GM18511 (cell line): ENCODE data around the gene ATP11C.
A peak's percentile ranks its signal among the peaks of the same experiment; 100 is the strongest.
"Not testable (repeated sequence)": the region's sequence is repeated elsewhere in the genome, so short reads cannot be mapped to it uniquely, and the experiment has no call there.

Experiments used
- ATAC-seq: cut with Tn5 transposase; IDR thresholded peaks from one replicate; pipeline ENCODE4 v1.9.1; 2021; ENCODE audit warnings: mild to moderate bottlenecking, moderate library complexity; ENCODE audit not compliant: unreplicated experiment

The ATP11C gene

DNA sequence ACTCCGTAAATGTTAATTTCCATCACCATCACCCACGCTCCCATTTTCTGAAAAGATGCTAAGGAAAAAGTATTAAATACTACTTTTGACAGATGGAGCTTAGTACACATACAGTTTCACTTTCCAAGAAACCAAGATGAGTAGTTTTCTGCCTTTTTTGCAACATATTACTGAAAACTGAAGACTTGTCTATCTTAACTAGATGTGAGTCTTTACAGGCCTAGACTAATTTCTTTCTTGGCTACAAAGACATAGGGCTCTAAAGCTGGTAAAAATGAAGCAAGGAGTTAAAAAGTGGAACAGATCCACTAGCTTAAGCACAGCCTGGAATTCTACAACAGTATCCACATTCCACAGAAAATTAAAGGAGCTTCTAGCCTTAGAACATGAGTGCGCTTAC, 68.2 kb downstream of the ATP11C start:
- ATAC-seq = no peak

DNA sequence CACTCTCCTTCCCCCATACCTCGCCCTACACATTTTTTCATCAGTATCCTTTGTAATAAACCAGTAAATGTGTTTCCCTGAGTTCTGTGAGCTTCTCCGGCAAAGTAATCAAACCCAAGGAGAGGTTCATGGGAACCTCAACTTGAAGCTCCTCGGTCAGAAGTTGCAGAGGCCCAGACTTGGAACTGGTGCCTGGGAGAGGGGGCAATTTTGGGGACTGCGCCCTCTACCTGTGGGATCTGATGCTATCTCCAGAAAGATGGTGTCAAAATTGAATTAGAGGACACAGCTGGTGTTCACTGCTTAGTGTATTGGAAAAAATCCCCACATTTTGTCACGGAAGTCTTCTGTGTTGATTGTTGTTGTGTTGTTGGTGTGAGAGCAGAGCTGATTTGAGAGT, 70.6 kb downstream of the ATP11C start:
- no peak for ATAC-seq

DNA sequence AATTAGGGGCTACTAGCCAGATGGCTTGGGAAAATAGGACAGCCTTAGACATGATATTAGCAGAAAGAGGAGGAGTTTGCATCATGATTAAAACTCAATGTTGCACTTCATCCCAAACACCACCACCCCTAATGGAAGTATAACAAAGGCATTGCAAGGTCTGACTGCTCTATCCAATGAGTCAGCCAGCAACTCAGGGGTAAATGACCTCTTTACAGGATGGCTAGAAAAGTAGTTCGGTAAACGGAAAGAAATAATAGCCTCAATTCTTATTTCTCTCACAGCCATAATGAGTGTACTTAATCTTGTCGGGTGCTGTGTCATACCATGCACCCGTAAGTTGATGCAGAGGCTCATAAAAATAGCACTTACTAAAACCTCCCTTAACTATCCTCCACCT, 76.0 kb downstream of the ATP11C start:
- ATAC-seq = not testable (repeated sequence)

DNA sequence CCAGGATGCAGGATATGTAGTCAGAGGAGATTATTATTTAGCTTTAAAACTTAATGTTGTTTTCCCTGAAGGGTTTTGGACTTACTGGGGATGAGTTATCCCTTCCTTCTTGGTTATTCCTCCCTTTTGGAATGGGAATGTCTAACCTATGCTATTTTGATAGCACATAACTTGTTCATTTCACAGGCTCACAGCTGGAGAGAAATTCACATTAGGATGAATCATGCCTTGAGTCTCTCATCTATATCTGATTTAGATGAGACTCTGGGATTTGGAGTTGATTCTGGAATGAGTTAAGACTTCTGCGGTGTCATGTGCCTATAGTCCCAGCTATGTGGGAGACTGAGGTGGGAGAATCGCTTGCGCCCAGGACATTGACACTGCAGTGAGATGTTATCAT, 81.1 kb downstream of the ATP11C start:
- no peak for ATAC-seq

DNA sequence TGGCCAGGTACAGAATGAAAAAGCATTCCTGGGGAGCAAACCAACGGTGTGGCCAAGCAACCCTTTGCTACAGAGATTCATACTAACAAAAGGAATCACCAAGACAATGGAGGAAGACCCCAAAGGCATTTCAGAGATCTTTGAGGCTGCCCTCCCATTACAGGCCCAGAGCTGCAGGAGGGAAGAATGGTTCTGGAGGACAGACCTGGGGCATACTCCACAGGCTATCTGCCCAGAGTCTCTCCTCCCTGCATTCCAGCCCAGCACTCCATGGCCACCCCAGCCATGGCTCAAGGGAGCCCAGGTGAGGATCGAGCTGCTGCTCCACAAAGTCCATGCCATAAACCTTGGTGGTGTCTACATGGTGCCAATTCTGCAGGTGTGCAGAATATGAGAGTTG, 81.9 kb downstream of the ATP11C start:
- ATAC-seq = no peak

DNA sequence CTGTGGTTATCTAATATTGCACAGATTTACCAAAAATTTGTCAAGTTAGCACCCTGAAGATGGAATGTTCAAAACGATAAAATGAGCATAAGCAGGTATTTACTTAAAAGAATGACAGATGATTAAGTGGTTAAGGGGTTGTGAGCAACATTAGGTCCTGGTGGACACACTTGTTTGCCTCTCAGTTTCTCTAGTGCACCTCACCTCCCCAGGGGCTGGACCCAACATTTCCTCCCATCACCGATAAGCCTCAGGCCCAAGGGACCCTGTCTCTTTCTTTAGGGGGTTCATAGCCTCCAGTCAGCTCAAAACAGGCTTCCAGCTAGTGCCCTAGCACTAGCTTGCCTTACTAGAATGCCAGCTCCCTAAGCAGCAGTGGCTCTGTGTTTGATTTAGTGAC, 88.0 kb downstream of the ATP11C start:
- ATAC-seq = peak; percentile 61

DNA sequence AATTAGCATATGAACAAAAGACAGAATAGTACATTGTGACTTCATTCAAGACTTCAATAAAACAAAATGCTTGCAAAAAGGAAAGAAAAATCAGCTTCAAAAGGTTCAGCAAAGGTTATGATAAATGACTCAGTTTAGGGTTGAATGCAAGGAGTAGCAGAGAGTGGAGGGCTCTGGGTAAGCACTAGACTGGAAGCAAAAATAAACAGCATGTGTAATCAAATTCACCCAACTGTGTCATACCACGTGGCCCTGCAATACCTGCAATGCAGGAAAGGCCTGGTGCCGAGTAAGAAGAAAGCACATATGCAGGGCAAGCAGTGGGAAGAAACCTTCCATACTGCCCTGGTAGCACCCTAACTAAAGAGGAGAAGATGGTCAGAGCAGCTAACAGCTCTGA, 88.7 kb downstream of the ATP11C start:
- peak; percentile 83 for ATAC-seq

DNA sequence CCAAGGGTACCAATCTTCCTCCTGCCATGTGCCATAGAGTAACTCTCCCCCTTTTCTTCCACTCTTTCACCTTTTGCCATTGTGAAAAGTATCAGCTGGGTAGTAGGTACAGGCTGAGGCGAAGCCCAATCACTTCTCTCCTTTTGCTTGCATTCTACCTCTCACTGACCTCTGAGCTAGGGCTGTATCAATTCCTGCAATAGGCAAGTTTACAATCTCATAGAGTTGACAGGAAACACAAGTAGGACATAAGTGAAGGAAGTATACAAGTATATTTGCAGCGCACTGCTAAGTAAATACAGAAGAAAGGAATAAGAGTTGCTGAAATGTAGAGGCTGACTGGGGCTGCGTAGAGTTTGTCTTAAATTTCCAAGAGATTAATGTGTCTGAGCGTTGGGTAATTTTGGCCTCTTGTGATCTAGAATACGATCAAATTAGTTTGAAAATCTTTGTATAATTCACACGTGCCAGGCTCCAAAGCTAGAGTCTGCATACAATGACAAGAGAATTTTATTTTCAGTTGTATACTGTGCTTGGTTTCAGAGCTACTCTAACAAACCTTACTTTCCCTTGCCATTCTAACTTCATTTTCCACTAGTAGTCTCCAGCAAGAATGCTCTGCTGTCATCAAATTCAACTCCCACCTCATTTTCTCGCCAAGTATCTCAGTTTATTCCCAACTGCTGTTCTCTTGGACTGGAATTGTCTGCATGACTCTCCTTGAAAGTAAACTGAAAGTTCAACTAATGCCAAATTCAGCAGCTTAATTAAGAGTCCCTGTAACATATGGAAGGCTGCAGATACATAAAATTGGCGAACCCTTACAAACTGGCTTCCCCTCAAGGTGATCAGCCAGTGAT, 90.3 kb downstream of the ATP11C start:
- ATAC-seq = no peak

DNA sequence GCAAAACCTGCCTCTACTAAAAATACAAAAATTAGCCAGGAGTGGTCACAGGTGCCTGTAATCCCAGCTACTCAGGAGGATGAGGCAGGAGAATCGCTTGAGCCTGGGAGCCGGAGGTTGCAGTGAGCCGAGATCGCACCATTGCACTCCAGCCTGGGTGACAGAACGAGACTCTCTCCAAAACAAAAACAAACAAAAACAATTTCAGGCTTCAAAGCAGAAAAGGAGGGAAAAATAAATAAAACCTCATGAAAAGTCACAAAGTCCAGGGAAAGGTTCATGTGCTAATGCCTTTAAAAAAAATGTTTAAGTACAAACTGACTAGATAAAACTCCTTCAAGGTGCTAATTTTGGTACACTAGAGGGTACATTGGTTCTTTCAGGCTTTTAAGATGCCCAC, 96.5 kb downstream of the ATP11C start:
- ATAC-seq = not testable (repeated sequence)

DNA sequence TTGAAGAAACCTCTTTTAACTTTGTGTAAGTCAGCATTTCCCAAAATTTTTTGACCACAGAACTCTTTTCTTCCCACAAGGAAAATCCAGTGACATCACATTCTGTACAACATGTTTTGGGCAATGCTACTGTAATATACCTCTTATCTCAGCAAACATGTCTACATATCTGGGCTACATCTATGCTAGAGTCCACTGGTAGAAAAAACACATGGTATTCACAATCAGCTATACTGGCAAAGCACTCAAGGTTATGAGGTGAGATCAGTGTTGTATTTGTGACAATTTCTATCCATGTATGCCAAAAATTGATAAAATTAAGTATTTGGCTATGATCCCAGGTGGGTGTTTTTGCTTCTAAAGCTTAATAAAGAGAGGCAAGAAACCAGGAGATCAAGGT, 98.0 kb downstream of the ATP11C start:
- no peak for ATAC-seq

DNA sequence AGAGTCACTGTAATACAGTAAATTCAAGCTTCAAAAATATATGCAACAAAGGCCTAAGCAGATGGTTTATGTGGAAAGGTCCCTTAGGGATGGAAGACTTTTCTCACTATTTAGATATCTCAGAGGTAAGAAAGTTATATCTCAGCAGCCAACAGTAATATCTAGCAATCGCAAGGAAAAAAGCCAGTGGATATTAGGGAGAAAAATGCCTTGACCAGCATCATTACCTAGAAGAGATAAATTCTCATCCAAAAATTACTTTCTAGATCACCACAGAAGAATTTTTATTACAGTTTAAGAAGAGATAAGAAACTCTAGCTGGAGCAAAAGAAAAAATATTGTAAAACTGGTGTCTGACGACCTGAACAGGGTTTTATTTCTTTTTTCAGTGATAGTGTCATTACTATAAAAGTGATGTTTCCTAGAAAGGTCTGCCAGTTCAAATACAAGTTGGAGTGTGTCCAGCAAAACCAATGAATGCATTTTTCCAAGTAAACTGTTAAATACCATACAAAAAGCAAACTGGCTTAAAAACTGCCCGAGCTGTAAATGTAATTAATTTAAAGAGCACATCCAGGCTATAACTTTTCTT, 100.0 kb downstream of the ATP11C start:
- no peak for ATAC-seq

DNA sequence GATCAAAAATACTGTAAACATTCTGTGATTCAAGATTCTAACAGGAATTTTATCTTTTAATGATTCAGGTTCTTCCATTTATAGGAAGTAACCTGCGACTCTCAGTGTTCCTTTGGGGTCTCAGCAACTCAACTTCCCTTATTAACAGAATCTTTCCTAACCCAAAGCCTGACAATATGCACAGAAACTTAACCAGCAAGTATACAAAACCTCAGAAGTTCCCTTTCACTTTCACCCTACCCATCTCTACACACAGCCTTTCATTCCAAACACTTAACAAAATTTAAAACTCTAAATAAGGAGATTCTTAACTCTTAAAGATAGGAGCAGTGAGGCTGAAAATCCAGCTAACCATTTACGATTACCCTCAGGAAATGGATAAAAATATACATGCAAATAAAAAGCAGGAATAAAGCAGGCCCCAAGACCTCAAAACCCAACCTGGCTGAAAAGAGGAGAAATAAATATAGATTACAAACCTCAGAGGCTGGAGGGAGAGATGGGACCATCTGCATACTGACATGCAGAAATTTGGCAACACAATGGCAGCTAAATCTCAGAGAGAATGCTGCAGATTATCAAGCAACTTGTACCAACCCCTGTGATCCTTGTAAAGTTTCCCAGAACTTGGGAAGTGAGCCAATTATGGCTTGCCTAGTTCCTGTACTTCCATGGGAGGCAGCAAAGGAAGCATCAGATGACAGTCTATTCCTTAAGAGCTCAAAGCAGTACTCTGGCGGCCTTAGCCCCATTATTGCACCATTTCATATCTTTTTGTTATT, 101.0 kb downstream of the ATP11C start:
- ATAC-seq = peak; percentile 85

DNA sequence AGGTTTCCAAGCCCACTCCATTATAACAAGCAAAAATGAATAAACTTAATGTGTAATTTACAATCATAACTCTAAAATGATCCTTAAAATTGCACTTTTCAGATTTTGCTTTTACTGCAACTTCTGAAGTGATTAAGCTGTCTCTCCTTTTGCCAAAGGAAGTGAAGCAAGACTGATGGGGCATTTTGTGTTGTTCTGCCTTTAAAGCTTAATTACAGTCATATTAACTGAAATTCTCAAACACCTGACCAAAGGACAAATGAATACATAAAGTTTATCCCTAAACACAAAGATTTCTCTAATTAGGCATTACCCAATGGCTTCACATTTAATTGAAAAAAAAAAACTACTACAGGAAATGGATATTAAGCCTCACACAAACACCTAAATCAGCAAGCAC, 101.8 kb downstream of the ATP11C start:
- no peak for ATAC-seq

DNA sequence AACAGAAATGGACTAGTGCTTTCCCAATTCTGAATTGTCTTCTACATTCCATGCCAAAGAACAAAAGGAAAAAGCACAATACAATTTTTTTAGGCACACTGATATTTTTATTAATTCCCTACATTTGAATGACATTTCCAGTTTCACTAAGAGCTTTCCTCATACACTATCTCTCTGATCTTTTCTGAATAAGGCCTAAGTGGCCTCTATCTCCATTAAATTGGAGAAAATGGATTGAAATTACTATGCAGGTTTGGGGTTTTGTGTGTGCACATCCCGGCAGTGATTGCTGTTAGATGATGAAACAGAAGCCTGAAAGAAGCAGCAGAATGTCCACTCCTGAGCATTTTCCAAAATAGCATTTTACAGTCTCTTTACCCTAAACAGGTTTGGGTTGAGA, 104.0 kb downstream of the ATP11C start:
- ATAC-seq = no peak

DNA sequence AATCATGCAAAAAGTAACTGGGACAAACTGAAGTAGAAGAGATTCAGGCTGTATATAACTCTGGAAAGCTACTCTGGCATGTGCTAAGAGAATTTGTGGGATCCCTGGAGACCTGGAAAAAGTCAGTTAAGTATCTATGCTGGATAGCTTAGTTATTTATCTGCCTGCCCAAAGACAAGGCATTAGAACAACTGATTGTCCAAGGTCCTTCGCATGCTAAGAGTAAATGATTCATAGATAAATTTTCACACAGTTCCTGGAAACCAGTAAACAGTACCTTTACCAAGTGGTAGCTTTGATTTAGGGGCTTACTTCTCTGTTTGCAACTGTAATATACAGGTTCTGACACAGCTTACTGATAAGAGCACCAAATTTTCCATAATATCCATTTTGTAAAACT, 104.8 kb downstream of the ATP11C start:
- peak; percentile 40 for ATAC-seq

DNA sequence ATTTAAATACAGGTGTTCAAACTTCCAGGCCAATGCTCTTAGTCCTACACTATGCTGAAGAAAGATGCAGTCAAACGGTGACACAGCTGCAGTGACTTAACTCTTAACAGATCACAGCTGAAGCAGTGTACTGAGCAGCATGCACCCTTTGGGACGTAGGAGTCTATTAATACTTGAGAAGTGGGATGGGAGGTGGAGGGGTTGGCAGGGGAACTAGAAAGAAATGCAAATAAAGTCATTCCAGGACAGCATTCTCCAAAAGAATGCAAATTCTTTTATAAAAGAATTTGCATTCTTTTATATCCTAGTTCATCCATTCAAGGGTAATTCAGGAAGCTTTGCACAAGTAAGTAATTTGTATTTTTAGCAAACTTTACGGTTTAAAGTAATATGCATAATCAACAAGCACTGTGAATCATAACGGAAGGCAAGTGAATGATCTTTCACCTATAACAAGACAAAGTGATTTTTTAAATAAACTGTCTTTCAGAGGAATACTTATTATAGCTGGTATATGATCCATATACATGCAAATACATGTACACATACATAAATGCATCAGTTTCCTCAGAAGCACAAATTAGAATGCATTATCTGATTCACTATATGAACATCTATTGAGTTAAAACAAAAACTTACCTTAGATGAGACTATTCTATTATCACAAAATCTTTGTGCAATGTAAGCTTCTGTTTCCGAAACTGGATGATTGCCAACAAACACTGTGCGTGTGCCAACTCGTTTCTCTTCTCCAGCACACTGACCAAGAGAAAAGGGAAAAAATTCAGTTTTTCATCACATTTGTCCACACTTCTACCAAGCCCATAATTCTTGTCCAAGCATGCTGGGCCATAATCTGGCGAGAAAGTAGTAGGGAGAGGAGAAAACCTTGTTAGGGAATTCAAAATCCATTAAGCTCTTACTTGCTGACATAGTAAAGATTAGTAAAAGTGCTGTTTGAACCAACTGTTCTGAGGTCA, 106.5 kb downstream of the ATP11C start:
- ATAC-seq = no peak

DNA sequence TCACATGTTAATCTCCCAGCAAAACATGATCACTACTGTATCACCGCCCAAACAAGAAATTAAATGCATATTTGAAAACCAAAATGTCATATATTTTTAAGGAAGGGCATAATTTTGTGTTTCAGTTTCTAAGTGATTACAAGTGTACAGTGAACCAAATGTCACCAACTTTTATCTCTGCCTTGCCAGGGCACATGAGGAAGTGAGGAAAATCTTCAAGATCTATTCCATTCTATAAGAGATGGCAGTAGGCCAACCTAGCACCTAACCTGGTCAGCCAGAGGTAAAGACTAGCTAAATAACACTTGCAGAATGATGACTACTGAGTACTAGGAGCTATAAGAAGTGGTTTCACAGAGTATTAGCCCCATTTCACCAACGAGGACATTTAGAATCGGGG, 107.2 kb downstream of the ATP11C start:
- ATAC-seq = no peak

DNA sequence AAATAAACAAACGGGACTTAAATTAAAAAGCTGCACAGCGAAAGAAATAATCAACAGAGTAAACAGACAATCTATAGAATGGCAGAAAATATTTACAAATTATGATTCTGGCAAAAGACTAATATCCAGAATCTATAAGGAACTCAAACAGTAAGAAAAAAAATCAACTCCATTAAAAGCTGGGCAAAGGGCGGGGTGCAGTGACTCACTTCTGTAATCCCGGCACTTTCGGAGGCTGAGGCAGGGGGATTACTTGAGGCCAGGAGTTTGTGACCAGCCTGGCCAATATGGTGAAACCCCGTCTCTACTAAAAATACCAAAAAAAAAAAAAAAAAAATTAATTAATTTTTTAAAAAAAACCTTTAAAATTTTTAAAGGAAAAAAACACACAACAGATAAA, 109.0 kb downstream of the ATP11C start:
- no peak for ATAC-seq

DNA sequence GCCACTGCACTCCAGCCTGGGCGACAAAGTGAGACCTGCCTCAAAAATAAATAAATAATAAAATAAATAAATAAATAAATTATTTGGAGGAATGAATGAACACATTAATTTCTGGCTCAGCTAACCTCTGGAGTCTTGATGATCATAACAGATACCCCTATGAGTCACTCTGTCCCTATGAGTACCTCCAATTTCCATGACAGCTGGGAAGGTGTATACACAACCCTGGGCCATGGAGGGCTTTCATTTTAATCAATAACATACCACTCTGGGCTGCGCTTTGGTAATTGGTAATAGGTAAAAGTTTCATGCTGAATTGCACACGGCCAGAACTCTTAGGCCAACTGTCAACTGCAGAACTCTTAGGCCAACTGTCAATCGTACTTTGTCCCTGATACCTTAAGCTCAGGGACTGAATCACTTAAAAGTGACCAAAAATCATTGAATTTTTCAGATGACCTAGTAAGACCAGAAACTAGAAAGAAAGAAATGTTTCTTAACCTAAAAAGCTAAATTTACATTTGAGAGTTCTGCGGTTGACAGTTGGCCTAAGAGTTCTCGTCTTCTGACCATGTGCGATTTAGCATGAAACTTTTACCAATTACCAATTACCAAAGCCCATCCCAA, 112.4 kb downstream of the ATP11C start:
- no peak for ATAC-seq

DNA sequence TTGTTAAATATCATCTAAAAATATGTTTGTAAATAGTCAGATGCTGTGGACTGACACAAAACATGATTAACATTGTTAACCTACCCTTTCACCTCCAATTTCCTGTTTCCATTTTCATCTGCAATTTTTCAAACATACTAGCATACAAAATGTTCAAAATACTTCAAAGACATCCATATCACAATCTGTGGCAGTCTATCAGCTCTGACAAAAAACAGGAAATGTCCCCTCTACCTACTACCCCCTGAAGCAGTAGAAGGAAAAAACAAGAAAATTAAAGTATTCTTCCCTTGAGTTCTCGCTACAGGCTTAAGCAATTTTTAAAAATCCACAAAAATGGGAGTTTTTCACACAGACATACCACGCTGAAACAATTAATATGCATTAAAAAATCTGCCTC, 116.6 kb downstream of the ATP11C start:
- no peak for ATAC-seq
